ENCODE results near the gene SP140L.

SP140L gene

DNA sequence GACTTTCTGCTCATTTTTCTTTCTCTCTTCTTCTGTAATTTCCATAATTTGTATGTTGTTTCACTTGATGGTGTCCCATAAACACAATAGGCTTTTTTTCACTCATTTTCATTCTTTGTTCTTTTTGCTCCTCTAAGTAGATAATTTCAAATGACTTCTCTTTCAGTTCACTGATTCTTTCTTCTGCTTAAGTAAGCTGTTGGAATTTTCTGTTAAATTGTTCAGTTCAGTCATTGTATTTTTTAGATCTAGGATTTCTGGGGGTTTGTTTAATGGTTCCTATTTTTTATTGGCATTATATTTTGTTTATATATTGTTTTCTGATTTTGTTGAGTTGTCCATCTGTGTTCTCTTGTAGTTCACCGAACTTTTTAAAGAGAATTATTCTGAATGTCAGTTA is 19.5 kb downstream of the SP140L start:
- no peak overlapping the region for H2BK5ac ChIP-seq (ENCODE audit: low read length)
- H3K9ac ChIP-seq (ENCODE audit: low read length): no peak overlapping the region
- no peak overlapping the region for H3K27ac ChIP-seq (ENCODE audit: low read depth, low read length)
- no peak overlapping the region for H4K8ac ChIP-seq (ENCODE audit: low read depth, low read length)
- no peaks in the 10 kb centered on the region for H3K27me3 ChIP-seq (ENCODE audit: insufficient read depth, low read length, poor library complexity)
- no peak overlapping the region for H3K4me3 ChIP-seq (ENCODE audit: low read length)
- H3K79me1 ChIP-seq (ENCODE audit: low read length): no peaks in the 10 kb centered on the region
- no peak overlapping the region for H2BK15ac ChIP-seq (replicated peaks; ENCODE audit: low read depth)
- H3K4me2 ChIP-seq (ENCODE audit: low read length): no peak overlapping the region
- no peaks in the 10 kb centered on the region for H3K36me3 ChIP-seq (ENCODE audit: control insufficient read depth, insufficient read depth, low read length)
- H2BK120ac ChIP-seq (ENCODE audit: low read depth, low read length): no peak overlapping the region
- no peaks in the 10 kb centered on the region for H3K4me1 ChIP-seq (ENCODE audit: control insufficient read depth, low read depth, low read length)
- H3K18ac ChIP-seq (ENCODE audit: low read length): no peak overlapping the region
- H3K56ac ChIP-seq (ENCODE audit: low read length): no peak overlapping the region
- no peak overlapping the region for H3K23ac ChIP-seq (ENCODE audit: low read length)
- no peaks in the 10 kb centered on the region for H3K79me2 ChIP-seq (ENCODE audit: control insufficient read depth, insufficient read depth, low read length)
- WGBS (ENCODE audit: extremely low coverage, insufficient coverage, low lambda C conversion rate): no CpG with 5 or more reads among the region's 1 CpG
- no peak overlapping the region for H4K5ac ChIP-seq (ENCODE audit: low read length)
- DNase-seq: no peak
- no peak overlapping the region for H2AK5ac ChIP-seq (ENCODE audit: low read length)
- no peak overlapping the region for H3K4ac ChIP-seq (ENCODE audit: low read depth, low read length)

DNA sequence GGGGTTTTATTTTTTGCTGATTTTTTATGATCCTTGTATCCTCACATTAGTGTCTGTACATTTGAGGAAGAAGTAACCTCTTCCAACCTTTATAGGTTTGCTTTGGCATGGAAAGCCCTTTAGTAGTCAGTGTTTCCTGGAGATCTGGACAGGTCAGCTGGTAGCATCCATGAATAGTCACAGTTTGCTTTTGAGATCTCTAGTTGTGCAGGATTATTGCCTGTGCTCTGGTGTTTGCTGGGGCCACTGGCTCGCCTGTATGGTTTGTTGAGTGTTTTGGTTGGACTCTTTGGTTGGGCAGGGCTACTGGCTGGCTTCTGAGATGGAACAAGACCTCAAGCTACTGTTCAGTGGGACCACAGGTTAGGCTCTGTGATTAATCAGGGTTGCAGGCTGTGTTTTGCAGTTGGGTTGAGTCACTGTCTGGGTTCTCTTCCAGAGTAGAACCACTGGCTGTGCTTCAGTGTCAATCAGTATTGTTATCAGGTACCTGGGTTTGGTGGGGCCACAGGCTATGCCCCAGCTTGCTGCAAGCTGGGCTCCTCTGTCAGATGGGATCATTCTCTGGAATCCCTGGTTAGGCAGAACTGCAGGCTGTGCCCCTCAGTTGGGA is 20.0 kb downstream of the SP140L start:
- Histone ChIP-seq H3K27ac (ENCODE audit: low read depth, low read length) (no peak overlapping the region), H3K23ac (ENCODE audit: low read length) (no peak overlapping the region), H3K4me3 (ENCODE audit: low read length) (no peak overlapping the region), H3K27me3 (ENCODE audit: insufficient read depth, low read length, poor library complexity) (no peaks in the 10 kb centered on the region), H3K4ac (ENCODE audit: low read depth, low read length) (no peak overlapping the region), H3K4me1 (ENCODE audit: control insufficient read depth, low read depth, low read length) (no peaks in the 10 kb centered on the region), H4K8ac (ENCODE audit: low read depth, low read length) (no peak overlapping the region), H2BK15ac (replicated peaks; ENCODE audit: low read depth) (no peak overlapping the region), H3K36me3 (ENCODE audit: control insufficient read depth, insufficient read depth, low read length) (no peaks in the 10 kb centered on the region), H3K56ac (ENCODE audit: low read length) (no peak overlapping the region), H3K79me2 (ENCODE audit: control insufficient read depth, insufficient read depth, low read length) (no peaks in the 10 kb centered on the region), H3K18ac (ENCODE audit: low read length) (no peak overlapping the region), H3K79me1 (ENCODE audit: low read length) (no peaks in the 10 kb centered on the region), H2AK5ac (ENCODE audit: low read length) (no peak overlapping the region), H3K4me2 (ENCODE audit: low read length) (no peak overlapping the region), H2BK5ac (ENCODE audit: low read length) (no peak overlapping the region), H2BK120ac (ENCODE audit: low read depth, low read length) (no peak overlapping the region), H4K5ac (ENCODE audit: low read length) (no peak overlapping the region), H3K9ac (ENCODE audit: low read length) (no peak overlapping the region)
- WGBS (ENCODE audit: extremely low coverage, insufficient coverage, low lambda C conversion rate): no CpG with 5 or more reads among the region's 1 CpG
- DNase-seq: no peak

- H2BK15ac ChIP-seq (replicated peaks; ENCODE audit: low read depth): no peak overlapping the region
- no CpG with 5 or more reads among the region's 6 CpGs for WGBS (ENCODE audit: extremely low coverage, insufficient coverage, low lambda C conversion rate)
- no peak overlapping the region for H3K4me2 ChIP-seq (ENCODE audit: low read length)
Measured at GRCh38 chr2:230347659-230348305, 20.8 kb downstream of the SP140L start.

GRCh38 chr2:230348787-230349186 is 21.8 kb downstream of the SP140L start:
- H2AK5ac ChIP-seq (ENCODE audit: low read length): no peak overlapping the region
- H3K9ac ChIP-seq (ENCODE audit: low read length): no peak overlapping the region
- H3K23ac ChIP-seq (ENCODE audit: low read length): no peak overlapping the region
- no peaks in the 10 kb centered on the region for H3K79me1 ChIP-seq (ENCODE audit: low read length)
- no peaks in the 10 kb centered on the region for H3K79me2 ChIP-seq (ENCODE audit: control insufficient read depth, insufficient read depth, low read length)
- no peak for DNase-seq
- H3K4me2 ChIP-seq (ENCODE audit: low read length): no peak overlapping the region
- H2BK120ac ChIP-seq (ENCODE audit: low read depth, low read length): no peak overlapping the region
- no peak overlapping the region for H3K4me3 ChIP-seq (ENCODE audit: low read length)
- H3K27ac ChIP-seq (ENCODE audit: low read depth, low read length): no peak overlapping the region
- H3K18ac ChIP-seq (ENCODE audit: low read length): no peak overlapping the region
- no peaks in the 10 kb centered on the region for H3K36me3 ChIP-seq (ENCODE audit: control insufficient read depth, insufficient read depth, low read length)
- H3K4ac ChIP-seq (ENCODE audit: low read depth, low read length): no peak overlapping the region
- no peak overlapping the region for H2BK15ac ChIP-seq (replicated peaks; ENCODE audit: low read depth)
- H4K8ac ChIP-seq (ENCODE audit: low read depth, low read length): no peak overlapping the region
- H3K4me1 ChIP-seq (ENCODE audit: control insufficient read depth, low read depth, low read length): no peaks in the 10 kb centered on the region
- no peak overlapping the region for H4K5ac ChIP-seq (ENCODE audit: low read length)
- no peak overlapping the region for H3K56ac ChIP-seq (ENCODE audit: low read length)
- no peak overlapping the region for H2BK5ac ChIP-seq (ENCODE audit: low read length)
- no peaks in the 10 kb centered on the region for H3K27me3 ChIP-seq (ENCODE audit: insufficient read depth, low read length, poor library complexity)

More at GRCh38 chr2:230347659-230348305, 20.8 kb downstream of the SP140L start:
- Histone ChIP-seq H3K27me3 (ENCODE audit: insufficient read depth, low read length, poor library complexity) (no peaks in the 10 kb centered on the region), H3K56ac (ENCODE audit: low read length) (no peak overlapping the region), H4K8ac (ENCODE audit: low read depth, low read length) (no peak overlapping the region), H3K18ac (ENCODE audit: low read length) (no peak overlapping the region), H2AK5ac (ENCODE audit: low read length) (no peak overlapping the region), H3K36me3 (ENCODE audit: control insufficient read depth, insufficient read depth, low read length) (no peaks in the 10 kb centered on the region), H2BK120ac (ENCODE audit: low read depth, low read length) (no peak overlapping the region), H2BK5ac (ENCODE audit: low read length) (no peak overlapping the region), H3K27ac (ENCODE audit: low read depth, low read length) (no peak overlapping the region), H3K4me3 (ENCODE audit: low read length) (no peak overlapping the region), H3K4ac (ENCODE audit: low read depth, low read length) (no peak overlapping the region), H4K5ac (ENCODE audit: low read length) (no peak overlapping the region), H3K23ac (ENCODE audit: low read length) (no peak overlapping the region), H3K79me2 (ENCODE audit: control insufficient read depth, insufficient read depth, low read length) (no peaks in the 10 kb centered on the region), H3K4me1 (ENCODE audit: control insufficient read depth, low read depth, low read length) (no peaks in the 10 kb centered on the region), H3K9ac (ENCODE audit: low read length) (no peak overlapping the region), H3K79me1 (ENCODE audit: low read length) (no peaks in the 10 kb centered on the region)
- DNase-seq: no peak

DNA sequence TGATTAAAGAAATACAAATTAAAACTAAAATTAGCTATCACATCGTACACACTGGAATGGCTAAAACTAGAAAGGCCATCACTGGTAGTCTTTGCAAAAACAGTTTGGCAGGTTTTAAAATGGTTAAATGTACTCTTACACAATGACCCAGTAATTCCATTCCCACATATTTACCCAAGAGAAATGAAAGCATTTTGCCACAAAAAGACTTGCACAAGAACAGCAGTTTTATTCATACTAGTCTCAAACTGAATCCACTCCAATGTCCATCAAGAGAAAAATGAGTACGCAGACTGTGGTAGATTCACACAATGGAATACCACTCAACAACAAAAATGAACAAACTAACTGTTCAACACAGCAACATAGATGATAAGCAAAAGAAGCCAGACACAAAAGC is 29.1 kb downstream of the SP140L start:
- H3K9ac ChIP-seq (ENCODE audit: low read length): no peak overlapping the region
- no peaks in the 10 kb centered on the region for H3K27me3 ChIP-seq (ENCODE audit: insufficient read depth, low read length, poor library complexity)
- no peak overlapping the region for H2BK120ac ChIP-seq (ENCODE audit: low read depth, low read length)
- DNase-seq: no peak
- H2AK5ac ChIP-seq (ENCODE audit: low read length): no peak overlapping the region
- no peak overlapping the region for H3K27ac ChIP-seq (ENCODE audit: low read depth, low read length)
- no peak overlapping the region for H4K8ac ChIP-seq (ENCODE audit: low read depth, low read length)
- no peak overlapping the region for H3K56ac ChIP-seq (ENCODE audit: low read length)
- no peak overlapping the region for H3K18ac ChIP-seq (ENCODE audit: low read length)
- H3K79me1 ChIP-seq (ENCODE audit: low read length): no peaks in the 10 kb centered on the region
- no peak overlapping the region for H2BK15ac ChIP-seq (replicated peaks; ENCODE audit: low read depth)
- WGBS (ENCODE audit: extremely low coverage, insufficient coverage, low lambda C conversion rate): no CpG with 5 or more reads among the region's 2 CpGs
- H3K4me3 ChIP-seq (ENCODE audit: low read length): no peak overlapping the region
- no peak overlapping the region for H2BK5ac ChIP-seq (ENCODE audit: low read length)
- H3K36me3 ChIP-seq (ENCODE audit: control insufficient read depth, insufficient read depth, low read length): no peaks in the 10 kb centered on the region
- no peak overlapping the region for H3K23ac ChIP-seq (ENCODE audit: low read length)
- no peaks in the 10 kb centered on the region for H3K4me1 ChIP-seq (ENCODE audit: control insufficient read depth, low read depth, low read length)
- H3K4me2 ChIP-seq (ENCODE audit: low read length): no peak overlapping the region
- H3K4ac ChIP-seq (ENCODE audit: low read depth, low read length): no peak overlapping the region
- no peaks in the 10 kb centered on the region for H3K79me2 ChIP-seq (ENCODE audit: control insufficient read depth, insufficient read depth, low read length)
- H4K5ac ChIP-seq (ENCODE audit: low read length): no peak overlapping the region

DNA sequence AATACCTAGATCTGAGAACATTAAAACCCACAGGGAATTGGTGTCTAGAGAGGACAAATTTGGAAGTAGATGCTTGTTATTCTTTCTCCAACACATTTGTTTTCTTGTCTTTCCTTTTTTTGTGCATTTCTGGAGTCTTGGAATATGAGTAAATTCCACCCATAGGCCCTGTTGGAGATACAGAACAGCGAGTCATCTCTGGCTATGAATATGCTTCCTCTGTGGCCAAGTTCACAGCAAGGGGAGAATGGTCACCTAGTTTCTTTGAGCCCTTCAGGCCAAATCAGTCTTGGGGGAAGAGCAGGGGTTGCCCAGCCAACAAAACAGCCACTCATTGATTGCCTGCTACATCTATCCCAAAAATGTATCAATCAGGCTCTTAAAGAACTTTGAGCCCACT is 31.3 kb downstream of the SP140L start:
- Histone ChIP-seq H3K4me3 (ENCODE audit: low read length) (no peak overlapping the region), H3K79me2 (ENCODE audit: control insufficient read depth, insufficient read depth, low read length) (no peaks in the 10 kb centered on the region), H2BK15ac (replicated peaks; ENCODE audit: low read depth) (no peak overlapping the region), H2BK120ac (ENCODE audit: low read depth, low read length) (no peak overlapping the region), H4K8ac (ENCODE audit: low read depth, low read length) (peak overlapping the region; percentile 56), H3K9ac (ENCODE audit: low read length) (no peak overlapping the region), H3K56ac (ENCODE audit: low read length) (no peak overlapping the region), H4K5ac (ENCODE audit: low read length) (no peak overlapping the region), H3K4me2 (ENCODE audit: low read length) (no peak overlapping the region), H3K4ac (ENCODE audit: low read depth, low read length) (no peak overlapping the region), H3K36me3 (ENCODE audit: control insufficient read depth, insufficient read depth, low read length) (no peaks in the 10 kb centered on the region), H3K23ac (ENCODE audit: low read length) (no peak overlapping the region), H2AK5ac (ENCODE audit: low read length) (no peak overlapping the region), H3K79me1 (ENCODE audit: low read length) (no peaks in the 10 kb centered on the region), H3K27ac (ENCODE audit: low read depth, low read length) (no peak overlapping the region), H3K18ac (ENCODE audit: low read length) (no peak overlapping the region), H2BK5ac (ENCODE audit: low read length) (no peak overlapping the region), H3K4me1 (ENCODE audit: control insufficient read depth, low read depth, low read length) (no peaks in the 10 kb centered on the region), H3K27me3 (ENCODE audit: insufficient read depth, low read length, poor library complexity) (no peaks in the 10 kb centered on the region)
- DNase-seq: no peak
- WGBS (ENCODE audit: extremely low coverage, insufficient coverage, low lambda C conversion rate): no CpG with 5 or more reads among the region's 1 CpG

Data from mesendoderm (in vitro differentiated cells).